SJSA1 (cell line): ENCODE data around the gene TAOK2. TPM values are rescaled to one million over a fixed set of nuclear protein-coding genes. Genes with fewer than 3 reads are reported as not detected.

Source experiments
- total RNA-seq: library from RNA; depleted of rRNA; stranded (reverse); fragments of >200 nt; shearing (Covaris generic); gene quantifications from 2 replicates; pipeline ENCODE4 v1.2.3, GENCODE V29; 2014; rRNA removed

Gene TAOK2
- total RNA-seq, 1 experiment from 2014 or later = 65.8 TPM

Other genes with a start within 250 kb of the TAOK2 start
- gene C16orf54, start 227.9 kb upstream of the TAOK2 start, total RNA-seq = not detected in 2 replicates
- not detected in 2 replicates for gene ZG16, start 195.6 kb upstream of the TAOK2 start, total RNA-seq
- gene KIF22, start 183.1 kb upstream of the TAOK2 start, total RNA-seq = 95.3 and 137 TPM in 2 replicates
- gene MAZ, start 167.3 kb upstream of the TAOK2 start, total RNA-seq = 237 and 331 TPM in 2 replicates
- gene PRRT2, start 161.7 kb upstream of the TAOK2 start, total RNA-seq = 0.11 TPM in 1 of 2 replicates, not detected in the other
- 39.3 and 66.0 TPM in 2 replicates for gene PAGR1, start 157.7 kb upstream of the TAOK2 start, total RNA-seq
- gene MVP, start 153.4 kb upstream of the TAOK2 start, total RNA-seq = 138 and 149 TPM in 2 replicates
- gene CDIPT, start 110.6 kb upstream of the TAOK2 start, total RNA-seq = 59.9 and 71.6 TPM in 2 replicates
- 13.2 and 13.8 TPM in 2 replicates for gene SEZ6L2, start 74.3 kb upstream of the TAOK2 start, total RNA-seq
- gene ASPHD1, start 73.4 kb upstream of the TAOK2 start, total RNA-seq = 3.7 and 8.8 TPM in 2 replicates
- 10.2 and 43.8 TPM in 2 replicates for gene KCTD13, start 47.6 kb upstream of the TAOK2 start, total RNA-seq
- gene TMEM219, start 11.8 kb upstream of the TAOK2 start, total RNA-seq = 86.2 and 143 TPM in 2 replicates
- gene HIRIP3, start 21.7 kb downstream of the TAOK2 start, total RNA-seq = 20.3 and 28.0 TPM in 2 replicates
- gene INO80E, start 22.4 kb downstream of the TAOK2 start, total RNA-seq = 92.7 and 93.4 TPM in 2 replicates
- gene DOC2A, start 37.2 kb downstream of the TAOK2 start, total RNA-seq = not detected in 2 replicates
- not detected in 2 replicates for gene C16orf92, start 49.3 kb downstream of the TAOK2 start, total RNA-seq
- gene TLCD3B, start 57.4 kb downstream of the TAOK2 start, total RNA-seq = 0.55 and 3.1 TPM in 2 replicates
- 758 and 762 TPM in 2 replicates for gene ALDOA, start 91.9 kb downstream of the TAOK2 start, total RNA-seq
- gene PPP4C, start 102.1 kb downstream of the TAOK2 start, total RNA-seq = 100 and 134 TPM in 2 replicates
- not detected in 2 replicates for gene TBX6, start 118.1 kb downstream of the TAOK2 start, total RNA-seq
- gene YPEL3, start 122.3 kb downstream of the TAOK2 start, total RNA-seq = 3.1 and 4.8 TPM in 2 replicates
- 0.50 TPM in 1 of 2 replicates, not detected in the other for gene GDPD3, start 139.7 kb downstream of the TAOK2 start, total RNA-seq
- 18.6 and 23.3 TPM in 2 replicates for gene MAPK3, start 149.4 kb downstream of the TAOK2 start, total RNA-seq
- gene CORO1A, start 209.7 kb downstream of the TAOK2 start, total RNA-seq = 4.3 and 4.5 TPM in 2 replicates
- gene BOLA2B, start 219.8 kb downstream of the TAOK2 start, total RNA-seq = 156 and 420 TPM in 2 replicates
- gene SLX1A, start 220.0 kb downstream of the TAOK2 start, total RNA-seq = 14.3 and 43.6 TPM in 2 replicates
- 3.6 and 5.8 TPM in 2 replicates for gene SULT1A3, start 225.4 kb downstream of the TAOK2 start, total RNA-seq